ENCODE results near the gene ZNF385C.
"Not testable (repeated sequence)": the region's sequence is repeated elsewhere in the genome, so short reads cannot be mapped to it uniquely, and the experiment has no call there.

Gene ZNF385C

GRCh38 chr17:42016941-42017865 lies 81.1 kb downstream of the ZNF385C start, which contains the start of gene DNAJC7:
TSS of gene DNAJC7 (minus strand) at chr17:42017439. CDS start at chr17:42017416, 23 bp downstream.
- DNase-seq, result peak; percentile 88

- DNase-seq, result no peak
Measured at GRCh38 chr17:42016411-42016831, 81.9 kb downstream of the ZNF385C start.

GRCh38 chr17:42013740-42014139 lies 84.5 kb downstream of the ZNF385C start:
- DNase-seq, result not testable (repeated sequence)

GRCh38 chr17:42012363-42012762 lies 85.9 kb downstream of the ZNF385C start:
- not testable (repeated sequence) for DNase-seq

GRCh38 chr17:42010898-42011516 lies 87.3 kb downstream of the ZNF385C start:
- no peak for DNase-seq

GRCh38 chr17:42010266-42010680 lies 88.0 kb downstream of the ZNF385C start:
- DNase-seq, result not testable (repeated sequence)

- no peak for DNase-seq
Measured at GRCh38 chr17:42009170-42009569, 89.1 kb downstream of the ZNF385C start.

- DNase-seq, result no peak
Measured at GRCh38 chr17:42005166-42005565, 93.1 kb downstream of the ZNF385C start.

- DNase-seq, result no peak
Measured at GRCh38 chr17:42002792-42003301, 95.4 kb downstream of the ZNF385C start.

GRCh38 chr17:42002175-42002791 lies 96.0 kb downstream of the ZNF385C start:
- no peak for DNase-seq

GRCh38 chr17:42001729-42002128 lies 96.5 kb downstream of the ZNF385C start:
- DNase-seq, result no peak

- no peak for DNase-seq
Measured at GRCh38 chr17:42000413-42001133, 97.7 kb downstream of the ZNF385C start.

GRCh38 chr17:41998497-41998896 lies 99.8 kb downstream of the ZNF385C start:
- DNase-seq, result no peak

- DNase-seq, result no peak
Measured at GRCh38 chr17:41996855-41997164, 101.5 kb downstream of the ZNF385C start.

- no peak for DNase-seq
Measured at GRCh38 chr17:41992576-41992975, 105.7 kb downstream of the ZNF385C start.

GRCh38 chr17:41989702-41990419 lies 108.4 kb downstream of the ZNF385C start:
- no peak for DNase-seq

GRCh38 chr17:41988418-41988817 lies 109.9 kb downstream of the ZNF385C start:
- DNase-seq, result no peak

- DNase-seq, result no peak
Measured at GRCh38 chr17:41987642-41988041, 110.6 kb downstream of the ZNF385C start.

- DNase-seq, result no peak
Measured at GRCh38 chr17:41986634-41987033, 111.6 kb downstream of the ZNF385C start.

- DNase-seq, result no peak
Measured at GRCh38 chr17:41985919-41986318, 112.4 kb downstream of the ZNF385C start.

- DNase-seq, result no peak
Measured at GRCh38 chr17:41984454-41984853, 113.8 kb downstream of the ZNF385C start.
